ENCODE results near the gene TCEAL8.

TCEAL8 gene

GRCh38 chrX:103212749-103213457 lies 42.1 kb downstream of the TCEAL8 start:
- DNase-seq = no peak

- DNase-seq = peak; percentile 11
Observed at GRCh38 chrX:103211012-103211715, 43.8 kb downstream of the TCEAL8 start.

- no peak for DNase-seq
Observed at GRCh38 chrX:103210056-103210455, 44.9 kb downstream of the TCEAL8 start.
